Measurements from ENCODE around the gene VSIG10. TPM values are rescaled to one million over a fixed set of nuclear protein-coding genes. Genes with fewer than 3 reads are reported as not detected.

The VSIG10 gene
- total RNA-seq (2021; ENCODE audit: unreplicated experiment) (56.2 TPM), Bru-seq, nascent RNA (percentile 63 among the genes with signal in this experiment), BruChase-seq, experiment 1, labeled RNA remaining after a 2-hour chase (percentile 74 among the genes with signal in this experiment), BruChase-seq, experiment 2, labeled RNA remaining after a 6-hour chase (percentile 83 among the genes with signal in this experiment)
- polyA plus RNA-seq (2012; ENCODE audit: insufficient read length), result 27.8 TPM
- long read RNA-seq, transcript VSIG10-209 (2 exons, 730 nt), result major isoform, 12 of 30 reads
- long read RNA-seq, partial matches to known transcripts, result 5 of 30 reads
- long read RNA-seq, other reads (novel, unspliced or antisense), result 11 of 30 reads

- DNase-seq (ENCODE audit: low read depth, low spot score) (no peak), ATAC-seq (peak; percentile 97)
- Histone ChIP-seq H3K4me1 (ENCODE audit: control insufficient read depth, insufficient read depth, low read length) (peaks cover 8% of the 10 kb centered on the region), H3K4me3 (ENCODE audit: low read depth in 2 of 2, low read length in 2 of 2) (peak within 1 kb of the TSS; percentile 69 to 83), H3K27ac (ENCODE audit: low read length) (peak within 1 kb of the TSS; percentile 95), H3K27me3 (ENCODE audit: control insufficient read depth, insufficient read depth, low read length) (no peaks in the 10 kb centered on the region), H3K9me3 (ENCODE audit: control insufficient read depth, insufficient read depth, low read depth, low read length) (no peaks in the 10 kb centered on the region), H3K36me3 (ENCODE audit: control insufficient read depth, insufficient read depth, low read length) (no peaks in the 10 kb centered on the region)
- TF ChIP-seq TCF7L2 (IDR thresholded peaks at IDR 0.05; ENCODE audit: low read depth, low read length) (no peak; the same call in 1 of the 2 replicates), REST (IDR thresholded peaks at IDR 0.05; ENCODE audit: insufficient read depth in 1 of 2, low read depth in 2 of 2, low read length in 1 of 2) (0 out of 4 replicates have a peak, but pooled peaks of 1 of the 2 experiments have one; percentile 49), POLR2AphosphoS5 (IDR thresholded peaks at IDR 0.05; ENCODE audit: low read depth, low read length) (peak; percentile 80), SIN3A (IDR thresholded peaks at IDR 0.05; ENCODE audit: borderline replicate concordance, insufficient read depth, low read depth, low read length) (peak; percentile 90; the same call in 1 of the 2 replicates)
- CTCF ChIA-PET, result no interaction called here
- POLR2A ChIA-PET, result interaction anchor here (0.6 kb wide), 2 partner anchors 25 to 77 kb away, joined by 3 read pairs; no protein-coding TSS in a partner anchor
- intact Hi-C loops (cut with micrococcal nuclease; ENCODE audit: unreplicated experiment), result no loop called here
- in situ Hi-C loops (cut with HindIII; ENCODE audit: low pct_unique_long_range_greater_than_20kb, low sequenced_read_pairs), result no loop called here
- no TSS peak for BruUV-seq (replicated peaks)
Observed at GRCh38 chr12:118103601-118104382, at the start of gene VSIG10. TSS of gene VSIG10 (minus strand) at chr12:118104011. CDS start at chr12:118103671, 340 bp downstream.

GRCh38 chr12:118151755-118152154 is 47.9 kb upstream of the VSIG10 start:
- H3K9me3 ChIP-seq (ENCODE audit: control insufficient read depth, insufficient read depth, low read depth, low read length), result no peaks in the 10 kb centered on the region
- TF ChIP-seq TCF7L2 (IDR thresholded peaks at IDR 0.05; ENCODE audit: low read depth, low read length) (no peak), POLR2AphosphoS5 (IDR thresholded peaks at IDR 0.05; ENCODE audit: low read depth, low read length) (no peak), SIN3A (IDR thresholded peaks at IDR 0.05; ENCODE audit: borderline replicate concordance, insufficient read depth, low read depth, low read length) (no peak), REST (IDR thresholded peaks at IDR 0.05; ENCODE audit: insufficient read depth in 1 of 2, low read depth in 2 of 2, low read length in 1 of 2) (no peak), CTCF (IDR thresholded peaks at IDR 0.05) (no peak)
- H3K36me3 ChIP-seq (ENCODE audit: control insufficient read depth, insufficient read depth, low read length), result peaks cover 5% of the 10 kb centered on the region; the same call in 1 of the 2 replicates
- POLR2A ChIA-PET, result no interaction called here
- no peaks in the 10 kb centered on the region for H3K4me1 ChIP-seq (ENCODE audit: control insufficient read depth, insufficient read depth, low read length)
- CTCF ChIA-PET, result interaction anchor here (0.6 kb wide), 1 partner anchor 40 kb away, joined by 3 read pairs; no protein-coding TSS in a partner anchor
- BruUV-seq (replicated peaks), result no TSS peak
- no peak overlapping the region for H3K4me3 ChIP-seq (ENCODE audit: low read depth in 2 of 2, low read length in 2 of 2)
- intact Hi-C loops (cut with micrococcal nuclease; ENCODE audit: unreplicated experiment) (no loop called here), in situ Hi-C loops (cut with HindIII; ENCODE audit: low pct_unique_long_range_greater_than_20kb, low sequenced_read_pairs) (no loop called here)
- no peak for DNase-seq (ENCODE audit: low read depth, low spot score)
- ATAC-seq, result no peak
- H3K27ac ChIP-seq (ENCODE audit: low read length), result no peak overlapping the region
- no peaks in the 10 kb centered on the region for H3K27me3 ChIP-seq (ENCODE audit: control insufficient read depth, insufficient read depth, low read length)

All from Panc1 (cell line).